NCI-H1417 (cell line): ENCODE results near the gene ADGRB3.

Experiments used
- DNase-seq, 3 experiments: peaks; one replicate each; lab custom pipeline; 2025; lab: John Stamatoyannopoulos, UW

The ADGRB3 gene

DNA sequence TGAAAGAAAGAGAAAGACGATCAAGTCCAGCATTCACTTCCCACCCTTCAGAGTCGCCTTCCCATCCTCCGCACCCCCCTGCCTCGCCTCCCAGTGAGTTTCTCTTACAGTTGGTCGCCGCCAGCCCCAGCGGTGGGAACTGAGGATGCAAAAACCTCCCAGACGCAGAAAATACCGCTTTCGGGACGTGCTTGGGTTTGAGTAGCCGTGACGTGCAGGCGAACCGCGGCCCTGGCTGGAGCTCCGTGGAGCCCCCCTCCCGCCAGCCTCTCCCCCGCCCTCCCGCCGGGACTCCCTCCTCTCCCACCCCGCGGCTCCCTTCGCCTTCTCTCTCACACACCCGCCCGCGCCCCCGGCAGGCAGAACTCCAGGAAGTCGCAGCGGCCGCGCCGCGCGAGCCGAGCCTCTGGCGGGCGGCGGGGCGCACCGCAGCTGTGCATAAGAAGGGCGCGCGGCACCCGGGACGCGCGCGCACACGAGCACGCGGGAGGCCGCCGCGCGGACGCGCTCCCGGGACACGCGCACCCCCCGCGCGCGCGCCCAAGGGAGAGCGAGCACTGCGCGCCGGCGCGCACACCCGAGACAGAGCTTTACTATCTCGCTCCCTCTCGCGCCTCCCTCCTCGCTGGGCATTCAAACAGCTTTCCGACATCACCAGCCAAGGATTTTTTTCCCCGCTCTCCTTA, at the start of gene ADGRB3:
ADGRB3 (plus strand) TSS at position 557 of the 686 bp plus-strand sequence. CDS start 3,394 bp downstream, outside the sequence.
- DNase-seq: peak; percentile 93 to 98 (median 96)

DNA sequence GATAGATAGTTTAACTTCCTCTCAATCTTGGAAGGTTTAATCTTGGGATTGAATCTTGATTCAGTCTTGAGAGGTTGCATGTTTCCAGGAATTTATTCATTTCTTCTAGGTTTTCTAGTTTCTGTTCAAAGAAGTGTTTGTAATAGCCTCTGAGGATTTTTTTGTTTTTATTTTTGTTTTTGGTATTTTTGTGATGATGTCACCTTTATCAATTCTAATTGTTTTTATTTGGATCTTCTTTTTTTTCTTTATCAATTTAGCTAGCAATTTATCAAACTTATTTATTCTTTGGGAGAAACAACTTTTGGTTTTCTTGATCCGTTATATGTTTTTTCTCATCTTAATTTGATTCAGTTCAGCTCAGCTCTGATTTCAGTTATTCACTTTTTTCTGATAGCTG, 41.5 kb upstream of the ADGRB3 start:
- no peak for DNase-seq

DNA sequence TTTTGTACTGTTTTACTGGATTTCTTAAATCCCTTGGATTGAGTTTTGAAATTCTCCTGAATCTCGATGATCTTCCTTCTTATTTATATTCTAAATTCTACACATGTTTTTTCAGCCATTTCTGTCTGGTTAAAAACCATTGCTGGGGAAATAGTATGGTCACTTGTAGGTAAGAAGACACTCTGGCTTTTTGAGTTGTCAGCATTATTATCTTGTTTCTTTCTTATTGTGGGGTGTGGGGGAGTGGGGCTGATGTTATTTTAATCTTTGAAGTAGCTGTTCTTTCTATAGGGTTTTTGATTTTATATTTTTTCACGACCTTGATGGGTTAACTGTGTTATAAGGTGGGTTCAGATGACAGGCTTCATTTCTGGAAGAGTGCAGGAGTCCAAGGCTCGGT, 37.4 kb upstream of the ADGRB3 start:
- no peak for DNase-seq

DNA sequence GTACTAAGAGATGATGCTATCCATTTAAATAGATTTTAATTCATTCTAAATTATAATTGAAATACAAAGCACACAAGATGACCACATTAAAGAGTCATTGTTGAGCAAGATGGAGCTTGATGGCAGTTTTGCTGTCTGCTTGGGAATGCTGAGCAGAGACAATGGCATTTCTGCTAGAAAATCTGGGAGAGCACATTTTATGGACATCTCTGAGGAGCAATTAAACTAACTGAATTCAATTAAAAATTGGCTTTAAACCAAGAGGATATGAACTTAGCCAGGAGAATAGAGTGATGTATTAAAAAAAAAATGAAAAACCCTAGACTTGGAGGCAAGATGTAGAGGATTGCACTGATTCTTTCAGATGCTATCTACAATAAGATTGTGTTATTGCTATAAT, 19.1 kb upstream of the ADGRB3 start:
- no peak for DNase-seq

DNA sequence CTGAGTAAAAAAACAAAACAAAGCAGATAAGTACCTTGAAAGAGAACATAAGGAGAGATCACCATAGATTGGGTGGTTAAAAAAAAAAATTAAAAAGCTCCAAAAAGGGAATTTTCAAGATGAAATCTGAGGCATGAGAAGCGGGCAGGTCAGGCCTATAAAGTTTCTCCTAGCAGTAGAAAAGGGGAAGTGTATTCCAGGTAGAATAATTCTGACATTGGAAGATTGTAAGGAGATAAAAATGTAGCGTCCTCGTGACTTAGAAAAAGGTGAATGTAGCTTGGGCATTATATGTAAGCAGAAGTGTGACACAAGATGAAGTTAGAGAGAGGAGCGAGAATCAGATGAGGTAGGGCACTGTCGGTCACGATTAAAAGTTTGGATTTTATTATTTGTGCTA, 9.1 kb upstream of the ADGRB3 start:
- no peak for DNase-seq

DNA sequence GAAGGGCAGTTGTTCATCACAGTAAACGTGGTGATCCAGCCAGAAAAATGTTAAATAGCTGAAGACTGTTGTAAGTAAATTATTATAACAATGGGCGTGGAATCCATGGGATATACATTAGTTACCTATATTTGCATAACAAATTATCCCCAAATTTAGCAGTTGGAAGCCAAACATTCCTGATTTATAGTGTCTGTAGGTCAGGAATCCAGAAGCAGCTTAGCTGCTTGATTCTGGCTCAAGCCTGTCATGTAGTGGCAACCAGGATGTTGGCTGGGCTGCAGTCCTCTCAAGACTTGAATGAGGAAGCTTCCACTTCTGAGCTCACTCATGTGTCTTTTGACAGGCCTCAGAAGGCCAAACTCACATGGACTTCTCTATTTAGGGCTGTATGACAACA, 6.9 kb upstream of the ADGRB3 start:
- DNase-seq: no peak

DNA sequence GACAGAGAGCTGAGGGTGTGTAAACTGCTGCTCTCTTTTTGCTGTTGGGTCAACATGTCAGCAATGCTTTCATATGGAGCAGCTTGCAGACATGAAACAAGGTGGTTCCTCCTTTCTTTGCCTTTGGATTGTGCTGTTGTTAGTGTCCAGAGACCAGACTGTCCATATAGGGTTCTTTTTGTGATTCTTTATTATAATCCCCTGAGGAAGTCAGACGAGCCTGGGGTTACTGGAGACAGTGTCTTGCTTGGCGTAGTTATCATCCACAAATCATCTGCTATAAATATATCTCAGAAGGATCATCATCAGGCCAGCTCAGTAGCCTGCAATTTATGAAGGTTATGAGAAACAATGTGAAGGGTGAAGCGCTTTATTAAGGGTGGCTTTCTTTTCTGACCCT, 2.3 kb upstream of the ADGRB3 start:
- peak in 2 of 3 experiments; percentile 5 to 41 for DNase-seq

DNA sequence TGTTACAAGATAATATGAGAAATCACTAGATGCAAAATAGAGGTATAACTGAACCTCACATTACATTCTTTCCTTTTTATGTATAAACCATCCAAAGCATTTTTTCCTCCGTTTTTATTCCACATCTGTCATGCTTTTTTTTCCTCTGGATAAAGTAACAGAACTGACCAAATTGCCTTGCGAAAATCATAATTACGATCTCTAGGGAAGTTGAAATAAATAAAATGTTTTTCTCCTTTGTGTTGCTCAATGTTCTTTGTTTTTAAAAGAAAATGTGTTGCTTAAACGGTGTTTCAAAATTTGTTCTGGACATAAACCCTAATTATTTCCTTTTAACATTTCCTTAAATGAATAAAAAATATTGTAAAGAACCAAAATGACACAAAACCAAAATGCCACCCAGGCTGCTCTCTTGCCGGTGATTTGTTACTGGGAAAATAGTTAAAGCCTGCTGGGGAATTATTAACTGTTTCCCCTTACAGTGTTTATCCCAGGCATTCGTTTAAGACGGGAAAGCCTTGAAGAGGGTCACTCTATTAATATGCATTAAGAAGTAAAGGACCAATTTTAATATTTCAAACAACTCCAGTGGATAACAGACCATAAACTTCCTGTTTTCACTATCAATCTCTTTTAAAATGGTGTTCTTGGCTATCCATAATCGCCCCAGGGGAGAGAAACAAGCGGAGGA, 1.7 kb upstream of the ADGRB3 start:
- DNase-seq: no peak

DNA sequence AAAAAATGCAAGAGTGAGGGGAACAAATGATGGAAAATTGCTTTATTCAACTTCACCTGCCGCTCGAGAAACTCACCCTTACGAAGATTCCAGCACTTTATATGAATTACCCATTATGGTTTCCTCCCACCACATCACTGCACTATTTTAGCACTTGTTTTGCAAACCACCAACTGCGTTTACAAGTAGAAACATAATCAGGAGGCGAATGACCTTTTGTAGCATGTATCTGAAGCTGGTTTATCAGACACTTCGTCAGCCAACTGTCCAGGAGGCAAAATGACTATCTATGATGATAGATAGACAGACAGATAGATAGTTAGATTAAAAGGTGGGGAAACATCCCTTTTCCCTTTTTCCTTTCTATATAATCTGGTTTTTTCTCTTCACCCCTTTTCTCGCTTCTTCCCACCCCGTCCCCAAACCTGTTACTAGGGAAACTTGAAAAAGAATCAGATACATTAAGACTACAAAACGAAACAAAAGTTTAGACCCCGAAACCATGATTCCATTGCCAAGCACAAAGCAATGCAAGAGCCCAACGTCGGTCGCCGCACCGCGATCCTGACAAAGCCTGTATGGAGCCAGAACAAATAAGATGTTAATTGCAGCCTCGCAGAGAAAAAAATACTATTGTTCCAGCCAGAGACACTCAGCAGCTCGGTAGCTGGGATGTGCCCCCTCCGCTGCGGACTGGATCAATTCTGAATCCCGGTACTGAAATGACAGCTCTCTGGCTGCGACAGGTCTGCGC, 933 bp upstream of the ADGRB3 start:
- peak in 2 of 3 experiments; percentile 79 to 88 for DNase-seq

DNA sequence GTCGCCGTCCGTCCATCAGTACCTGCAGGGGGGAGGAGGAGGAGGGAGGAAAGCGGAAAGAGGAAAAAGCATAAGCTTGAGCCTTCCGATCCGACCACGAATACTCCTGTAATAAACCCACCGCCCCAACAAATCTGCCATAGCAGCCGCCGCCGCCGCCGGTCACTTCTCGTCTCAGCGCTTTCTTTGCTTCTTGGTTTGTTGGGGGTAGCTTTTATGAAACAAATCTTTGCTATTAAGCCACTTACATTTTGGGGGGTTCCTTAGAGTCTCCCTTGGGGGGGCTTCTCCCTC, 277 bp downstream of the ADGRB3 start:
- DNase-seq: no peak

DNA sequence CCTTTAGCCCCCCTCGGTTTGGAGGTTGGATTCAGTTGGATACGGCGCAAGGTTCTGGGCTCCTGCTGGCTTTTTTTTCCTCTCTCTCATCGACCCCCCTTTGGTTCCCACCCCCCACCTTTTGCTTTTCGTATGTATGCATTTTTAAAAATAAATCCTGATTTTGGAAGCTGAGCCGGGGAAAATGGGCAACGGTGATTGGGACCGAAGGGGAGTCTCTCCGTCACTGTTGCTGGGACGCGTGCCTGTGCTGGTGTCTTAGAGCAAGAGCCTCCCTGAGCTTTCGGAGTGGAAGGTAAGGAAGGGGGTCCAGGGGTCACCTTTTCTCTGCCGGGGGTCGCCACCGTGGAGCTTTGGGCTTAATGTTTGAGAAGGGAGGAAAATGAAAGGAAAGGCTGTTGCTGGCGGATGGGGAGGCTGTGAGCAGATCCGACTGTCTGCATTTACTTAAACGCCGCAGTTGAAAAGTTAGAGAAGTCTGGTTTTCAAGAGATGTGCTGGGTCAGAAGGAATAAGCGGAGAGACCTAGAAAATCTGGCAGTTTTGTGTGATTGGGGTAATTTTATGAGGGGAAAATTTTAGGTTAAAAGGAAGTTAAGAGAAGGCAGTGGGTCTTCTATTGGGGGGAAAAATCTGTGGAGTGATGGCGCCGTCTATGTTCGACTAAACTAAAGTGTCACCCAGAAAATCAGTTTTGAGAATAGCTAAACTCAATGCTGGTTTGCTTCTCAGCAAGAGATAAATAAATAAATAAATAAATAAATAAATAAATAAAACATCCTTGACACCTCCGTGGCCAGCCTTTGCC, 828 bp downstream of the ADGRB3 start:
- DNase-seq: peak; percentile 40 to 71 (median 61)

DNA sequence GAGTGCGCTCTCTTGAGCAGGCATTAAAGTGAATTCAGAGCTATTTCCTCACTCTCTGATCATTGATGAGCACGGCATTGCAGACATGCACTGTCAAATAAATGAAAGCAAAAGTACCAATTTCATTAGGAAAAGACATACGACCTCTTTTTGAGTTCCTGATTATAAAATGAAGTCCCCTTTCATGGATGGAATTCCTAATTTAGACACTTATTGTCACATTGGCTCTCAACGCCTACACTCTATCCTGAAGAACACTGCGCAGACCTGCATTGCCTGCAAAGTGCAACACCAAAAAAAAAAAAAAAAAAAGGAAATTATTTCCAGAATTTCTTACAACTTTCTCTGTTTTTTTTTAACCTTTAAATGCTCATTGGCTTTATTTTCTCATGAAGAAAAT, 1.6 kb downstream of the ADGRB3 start:
- peak in 1 of 3 experiments; percentile 41 for DNase-seq

DNA sequence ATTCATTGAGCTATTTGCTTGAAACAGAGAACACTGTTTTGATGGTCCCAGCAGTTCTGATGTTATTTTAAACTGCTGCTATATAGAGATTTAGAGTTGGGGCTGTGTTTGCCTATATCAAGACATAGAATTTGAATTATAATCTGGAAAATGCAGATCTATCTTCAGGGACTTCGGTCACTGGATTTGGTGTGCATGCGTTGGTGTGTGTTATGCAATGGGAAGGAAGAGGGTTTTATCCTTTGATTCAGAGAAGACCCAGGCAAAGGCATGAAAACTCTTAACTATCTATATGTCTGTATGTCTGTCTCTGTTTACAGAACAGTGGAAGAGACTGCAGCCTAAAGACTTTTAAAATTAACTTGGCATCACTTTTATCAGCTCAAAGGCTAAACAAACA, 2.0 kb downstream of the ADGRB3 start:
- no peak for DNase-seq

DNA sequence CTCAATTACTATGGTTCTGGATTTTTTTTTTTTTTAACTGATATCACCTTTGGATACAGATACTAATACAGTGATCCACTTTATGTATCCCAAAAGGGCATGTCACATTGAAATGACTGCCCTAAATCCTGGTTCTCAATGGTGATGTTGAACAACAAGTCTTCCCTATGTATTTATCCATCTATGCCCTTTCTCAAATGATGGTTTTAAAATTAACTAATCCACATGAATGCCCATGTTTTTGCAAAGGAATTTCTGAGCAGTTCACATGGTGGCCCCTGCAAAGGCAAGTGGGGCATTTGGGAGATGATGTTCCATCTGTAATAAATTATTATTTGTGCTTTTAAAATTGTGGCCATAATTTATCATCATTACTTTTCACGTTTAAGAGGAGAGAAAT, 2.7 kb downstream of the ADGRB3 start:
- DNase-seq: no peak

DNA sequence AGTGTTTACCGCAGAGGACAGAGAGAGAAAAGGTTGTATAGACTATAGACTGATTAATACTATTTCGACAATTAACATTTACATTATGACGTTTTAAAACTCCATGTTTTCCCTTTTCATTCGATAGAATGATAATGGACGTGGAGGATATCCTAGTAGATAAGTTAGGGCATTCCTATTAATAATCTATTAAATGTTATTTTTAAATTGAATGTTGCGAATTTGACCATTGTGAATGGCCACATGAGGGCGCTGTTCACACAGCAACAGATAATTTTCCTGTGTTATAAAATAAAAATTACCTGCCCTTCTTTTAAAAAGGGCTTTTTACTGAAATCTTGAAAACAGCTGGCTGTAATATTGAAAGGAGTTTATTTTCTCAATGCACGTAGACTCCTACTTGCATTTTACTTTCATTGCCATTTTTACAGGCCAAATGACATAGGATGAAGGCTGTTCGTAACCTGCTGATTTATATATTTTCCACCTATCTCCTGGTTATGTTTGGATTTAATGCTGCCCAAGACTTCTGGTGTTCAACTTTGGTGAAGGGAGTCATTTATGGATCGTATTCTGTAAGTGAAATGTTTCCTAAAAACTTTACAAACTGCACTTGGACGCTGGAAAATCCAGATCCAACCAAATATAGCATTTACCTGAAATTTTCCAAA, 3.3 kb downstream of the ADGRB3 start:
- DNase-seq: peak; percentile 7 to 66 (median 61)

DNA sequence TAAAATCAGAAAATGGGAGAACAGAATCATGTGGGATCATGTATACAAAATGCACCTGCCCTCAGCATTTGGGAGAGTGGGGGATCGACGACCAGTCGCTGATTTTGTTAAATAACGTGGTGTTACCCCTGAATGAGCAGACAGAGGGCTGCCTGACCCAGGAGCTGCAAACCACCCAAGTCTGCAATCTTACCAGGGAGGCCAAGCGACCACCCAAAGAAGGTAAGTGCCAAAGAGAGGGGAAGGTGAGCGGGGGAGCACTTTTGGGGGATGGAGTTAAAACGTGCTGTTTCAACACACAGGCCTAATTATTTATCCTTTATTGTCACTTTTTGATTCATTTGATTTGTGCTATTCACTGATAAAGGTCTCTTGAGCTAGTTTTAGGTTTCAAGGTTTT, 4.1 kb downstream of the ADGRB3 start:
- DNase-seq: peak in 1 of 3 experiments; percentile 6

DNA sequence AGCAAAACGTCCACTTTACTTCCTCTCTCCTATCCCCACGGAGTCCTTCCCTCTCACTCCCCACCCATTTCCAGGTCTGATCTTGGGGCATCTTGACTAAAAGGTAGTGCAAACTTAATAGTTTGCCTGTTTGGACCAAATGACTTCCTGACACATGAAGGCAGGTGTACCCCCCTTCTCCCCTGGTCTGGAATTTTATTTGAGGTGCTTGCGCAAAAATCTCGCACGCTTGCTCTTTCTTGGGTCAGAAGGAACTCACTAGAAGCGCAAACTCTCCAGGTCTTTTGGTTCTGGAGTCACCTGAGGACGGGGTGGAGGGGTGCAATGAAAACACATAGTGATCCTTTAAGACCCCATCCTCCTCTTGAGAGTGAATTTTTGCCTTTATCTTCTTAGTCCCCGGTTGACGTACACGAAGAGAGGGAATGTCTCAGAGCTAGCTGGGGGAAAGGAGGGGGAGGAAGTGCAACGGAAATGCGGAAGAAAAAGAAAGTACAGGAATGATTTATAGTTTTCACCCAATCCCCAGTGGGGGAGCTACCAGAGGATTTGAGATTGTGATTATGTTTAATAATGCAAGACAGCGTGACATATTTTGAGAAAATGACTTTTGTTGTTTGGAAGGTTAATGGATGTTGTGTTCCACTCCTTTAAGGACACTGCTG, 4.9 kb downstream of the ADGRB3 start:
- DNase-seq: peak in 1 of 3 experiments; percentile 45

DNA sequence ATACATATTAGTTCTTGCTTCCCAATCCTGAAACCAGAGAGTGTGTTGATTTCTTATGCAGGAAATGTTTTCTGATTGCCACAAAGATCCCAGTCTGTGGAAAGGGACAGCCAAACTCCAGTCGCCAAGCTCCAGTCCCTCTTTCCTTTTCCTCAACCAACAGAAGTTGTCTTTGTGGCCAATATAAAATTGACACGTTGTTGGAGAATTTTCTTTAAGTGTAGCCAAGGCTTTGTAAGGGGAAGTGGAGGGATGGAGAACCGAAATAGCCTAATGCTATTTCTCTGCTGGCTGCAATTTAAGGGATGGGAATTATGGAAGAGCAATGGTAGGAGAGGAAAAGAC, 5.4 kb downstream of the ADGRB3 start:
- peak in 1 of 3 experiments; percentile 45 for DNase-seq

DNA sequence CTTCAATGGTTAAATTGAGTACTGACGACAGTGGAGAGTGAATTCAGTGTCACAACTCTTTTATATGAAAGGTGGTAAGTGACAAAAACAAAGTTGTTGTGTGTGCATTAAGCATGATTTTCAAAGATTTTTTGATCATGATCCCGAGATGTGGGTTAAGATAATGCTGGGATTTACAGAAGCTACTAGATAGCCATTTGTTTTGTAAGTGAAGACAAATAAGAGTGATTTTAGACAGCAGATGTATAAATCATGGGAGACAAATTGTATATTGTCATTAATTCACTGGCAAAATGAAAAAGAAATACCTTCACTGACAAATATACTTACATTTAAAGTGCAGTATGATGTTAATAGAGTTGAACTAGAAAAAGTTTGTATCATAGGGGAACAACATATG, 6.1 kb downstream of the ADGRB3 start:
- DNase-seq: peak in 1 of 3 experiments; percentile 26

DNA sequence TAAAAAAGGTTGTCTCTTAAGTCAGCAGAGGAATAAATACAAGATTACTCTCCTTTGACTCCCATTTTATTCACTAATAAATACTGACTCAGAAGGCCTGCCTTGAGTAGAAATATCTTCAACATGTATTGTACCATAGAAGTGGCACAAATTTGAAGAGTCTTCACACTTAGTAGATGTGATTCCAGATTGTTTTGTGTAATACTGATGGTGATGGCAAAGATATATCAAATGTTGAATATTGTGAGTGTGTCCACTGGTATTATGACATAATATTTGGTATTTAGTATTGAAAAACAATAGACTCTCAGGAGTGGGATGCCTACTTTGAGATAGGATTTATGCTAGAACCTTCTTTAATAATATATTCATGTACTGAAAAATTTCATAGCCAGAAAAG, 7.0 kb downstream of the ADGRB3 start:
- no peak for DNase-seq

DNA sequence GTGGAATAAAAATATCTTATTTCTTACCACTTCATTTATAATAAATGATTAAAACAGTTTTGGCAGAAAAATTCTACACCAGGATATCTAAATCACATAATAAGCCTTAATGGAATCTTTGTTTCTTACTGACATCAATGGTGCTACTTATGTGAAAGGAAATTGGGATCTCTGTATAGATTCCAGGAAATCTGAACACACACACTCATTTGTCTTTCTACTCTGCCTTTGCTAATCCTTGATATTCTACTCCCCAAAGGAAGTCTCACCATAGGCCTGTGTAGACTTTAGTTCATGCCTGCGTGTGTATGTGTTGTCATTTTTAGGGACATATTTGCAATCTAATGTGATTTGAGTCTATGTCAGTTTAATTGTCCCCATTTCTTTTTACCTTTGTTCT, 7.9 kb downstream of the ADGRB3 start:
- DNase-seq: no peak
